ENCODE measurements around the gene ZDHHC4.
"Not testable (repeated sequence)": the region's sequence is repeated elsewhere in the genome, so short reads cannot be mapped to it uniquely, and the experiment has no call there.

The ZDHHC4 gene

GRCh38 chr7:6562106-6562505 is 15.1 kb upstream of the ZDHHC4 start:
- no peak for DNase-seq

GRCh38 chr7:6563936-6564770 is 13.1 kb upstream of the ZDHHC4 start:
- DNase-seq: no peak

GRCh38 chr7:6565655-6566054 is 11.6 kb upstream of the ZDHHC4 start:
- no peak for DNase-seq

- no peak for DNase-seq
Measured at GRCh38 chr7:6567886-6568285, 9.4 kb upstream of the ZDHHC4 start.

GRCh38 chr7:6571160-6571779 is 6.0 kb upstream of the ZDHHC4 start:
- DNase-seq: no peak

- DNase-seq: no peak
Measured at GRCh38 chr7:6575281-6576023, 1.8 kb upstream of the ZDHHC4 start.

GRCh38 chr7:6576024-6576866 is 1.0 kb upstream of the ZDHHC4 start:
- DNase-seq: no peak

- DNase-seq: not testable (repeated sequence)
Measured at GRCh38 chr7:6576867-6577368, 336 bp upstream of the ZDHHC4 start.

- DNase-seq: no peak
Measured at GRCh38 chr7:6578114-6579084, 1.1 kb downstream of the ZDHHC4 start.

- DNase-seq: no peak
Measured at GRCh38 chr7:6579446-6579845, 2.2 kb downstream of the ZDHHC4 start.

GRCh38 chr7:6585746-6586432 is 8.6 kb downstream of the ZDHHC4 start:
- not testable (repeated sequence) for DNase-seq

GRCh38 chr7:6588566-6588965 is 11.3 kb downstream of the ZDHHC4 start:
- DNase-seq: no peak

- no peak for DNase-seq
Measured at GRCh38 chr7:6589151-6589828, 12.0 kb downstream of the ZDHHC4 start.

GRCh38 chr7:6589829-6590644 is 12.8 kb downstream of the ZDHHC4 start, which contains the start of gene INTS15:
Gene INTS15 (plus strand): TSS chr7:6590021. CDS start chr7:6590284, 263 bp downstream.
- peak; percentile 86 for DNase-seq

- DNase-seq: no peak
Measured at GRCh38 chr7:6590645-6591110, 13.4 kb downstream of the ZDHHC4 start.

GRCh38 chr7:6600093-6600492 is 22.8 kb downstream of the ZDHHC4 start:
- no peak for DNase-seq

- no peak for DNase-seq
Measured at GRCh38 chr7:6604458-6604857, 27.2 kb downstream of the ZDHHC4 start.

GRCh38 chr7:6606866-6607583 is 29.8 kb downstream of the ZDHHC4 start:
- no peak for DNase-seq
